ENCODE results near the gene TP73. TPM values are rescaled to one million over a fixed set of nuclear protein-coding genes. Genes with fewer than 3 reads are reported as not detected.

TP73 gene
- total RNA-seq, 1 experiment from 2014 or later: 10.0 TPM

DNA sequence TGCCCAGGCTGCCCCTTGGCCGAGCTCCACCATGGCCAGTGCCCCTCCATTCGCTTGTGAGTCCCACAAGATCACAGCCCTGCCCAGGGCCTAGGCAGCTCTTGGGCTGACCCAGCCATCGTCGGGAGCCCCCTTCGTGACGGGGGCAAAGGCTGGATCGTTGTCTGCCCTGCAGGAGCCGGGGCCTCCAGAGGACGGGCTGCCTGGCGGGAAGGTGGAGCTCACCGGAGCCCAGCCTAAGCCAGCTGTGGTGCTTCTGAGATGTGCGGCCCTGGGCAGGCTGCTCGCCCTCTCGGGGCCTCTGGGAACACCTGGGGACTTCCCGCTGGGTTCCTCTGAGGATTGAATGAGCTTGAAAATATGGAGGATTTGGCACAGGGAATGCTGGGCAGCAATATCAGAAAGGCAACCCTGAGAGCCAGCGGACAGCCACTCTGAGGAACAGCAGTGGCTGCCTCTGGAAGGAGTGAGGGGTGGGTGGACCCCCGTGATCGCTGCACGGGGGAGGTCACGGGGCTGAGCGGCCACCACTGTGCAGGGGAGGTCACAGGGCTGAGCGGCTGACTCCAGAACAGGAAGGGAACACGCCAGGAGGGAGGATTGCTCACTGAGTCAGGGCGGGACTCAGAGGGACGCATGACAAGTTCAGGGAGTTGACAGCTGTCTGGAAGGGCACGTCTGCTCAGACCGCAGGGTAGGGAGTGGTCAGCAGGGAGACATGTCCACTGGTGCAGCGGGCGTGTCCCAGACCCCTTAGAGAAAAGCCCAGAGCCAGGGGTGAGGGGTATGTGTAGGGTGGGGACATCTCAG, 19.3 kb downstream of the TP73 start:
- intact Hi-C loops (cut with micrococcal nuclease; ENCODE audit: unreplicated experiment): no loop called here
- CTCF ChIA-PET: no interaction called here
- no peaks in the 10 kb centered on the region for H3K4me1 ChIP-seq (ENCODE audit: insufficient read depth, low read length, poor library complexity, severe bottlenecking)
- POLR2A ChIA-PET (ENCODE audit: low non-redundant PET): no interaction called here
- H3K9me3 ChIP-seq (ENCODE audit: low read depth, low read length, poor library complexity, severe bottlenecking): no peaks in the 10 kb centered on the region
- no peak for TF ChIP-seq EZH2 (IDR thresholded peaks at IDR 0.05; ENCODE audit: borderline replicate concordance, low read depth, low read length, poor library complexity, severe bottlenecking)
- TF ChIP-seq, protein P1, sequence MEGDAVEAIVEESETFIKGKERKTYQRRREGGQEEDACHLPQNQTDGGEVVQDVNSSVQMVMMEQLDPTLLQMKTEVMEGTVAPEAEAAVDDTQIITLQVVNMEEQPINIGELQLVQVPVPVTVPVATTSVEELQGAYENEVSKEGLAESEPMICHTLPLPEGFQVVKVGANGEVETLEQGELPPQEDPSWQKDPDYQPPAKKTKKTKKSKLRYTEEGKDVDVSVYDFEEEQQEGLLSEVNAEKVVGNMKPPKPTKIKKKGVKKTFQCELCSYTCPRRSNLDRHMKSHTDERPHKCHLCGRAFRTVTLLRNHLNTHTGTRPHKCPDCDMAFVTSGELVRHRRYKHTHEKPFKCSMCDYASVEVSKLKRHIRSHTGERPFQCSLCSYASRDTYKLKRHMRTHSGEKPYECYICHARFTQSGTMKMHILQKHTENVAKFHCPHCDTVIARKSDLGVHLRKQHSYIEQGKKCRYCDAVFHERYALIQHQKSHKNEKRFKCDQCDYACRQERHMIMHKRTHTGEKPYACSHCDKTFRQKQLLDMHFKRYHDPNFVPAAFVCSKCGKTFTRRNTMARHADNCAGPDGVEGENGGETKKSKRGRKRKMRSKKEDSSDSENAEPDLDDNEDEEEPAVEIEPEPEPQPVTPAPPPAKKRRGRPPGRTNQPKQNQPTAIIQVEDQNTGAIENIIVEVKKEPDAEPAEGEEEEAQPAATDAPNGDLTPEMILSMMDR (conservative IDR thresholded peaks at IDR 0.05; ENCODE audit: low read depth, low read length): no peak
- H3K27me3 ChIP-seq (replicated peaks; ENCODE audit: insufficient read depth, low read depth, low read length, poor library complexity): no peaks in the 10 kb centered on the region
- no peak overlapping the region for H3K4me3 ChIP-seq (ENCODE audit: low read depth, low read length, poor library complexity, severe bottlenecking)
- no TSS peak for BruUV-seq (replicated peaks)
- H3K27ac ChIP-seq (ENCODE audit: low read depth, low read length, poor library complexity, severe bottlenecking): no peak overlapping the region
- DNase-seq (ENCODE audit: low spot score): no peak
- H3K36me3 ChIP-seq (ENCODE audit: insufficient read depth, low read length, poor library complexity, severe bottlenecking): no peaks in the 10 kb centered on the region

DNA sequence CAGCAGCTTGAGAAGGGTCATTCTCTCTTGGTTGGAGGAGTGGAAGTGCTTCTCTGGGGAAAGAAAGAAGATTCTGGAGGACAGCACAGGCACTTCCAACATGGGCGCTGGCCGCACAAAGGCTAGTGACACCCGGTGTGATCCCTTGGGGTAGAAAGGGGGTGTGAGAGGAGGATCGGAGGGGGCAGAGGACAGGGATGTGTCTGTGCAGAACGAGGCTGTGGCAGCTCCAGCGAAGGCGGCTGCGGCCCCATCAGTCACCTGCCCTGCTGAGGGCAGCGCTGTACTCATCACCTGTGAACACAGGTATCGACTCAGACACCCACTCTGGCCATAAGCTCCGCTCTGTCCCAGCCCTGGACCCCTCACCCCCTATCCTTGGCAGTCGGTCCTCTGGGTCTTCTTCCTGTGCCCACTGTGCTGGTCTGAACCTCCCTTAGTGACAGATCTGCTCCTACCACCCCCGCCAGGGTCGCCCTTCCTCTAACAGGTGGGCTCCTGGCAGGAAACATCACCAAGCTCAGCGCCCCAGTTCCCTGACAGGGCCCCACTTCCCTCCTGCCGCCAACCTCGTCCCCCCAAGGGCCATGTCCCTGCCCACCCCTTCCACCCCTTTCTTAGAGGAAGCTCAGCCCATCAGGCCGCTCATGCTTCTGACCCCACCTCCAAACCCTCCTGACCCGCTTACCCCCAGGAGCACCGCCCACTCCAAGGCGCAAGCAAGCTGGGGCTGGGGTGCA, 20.1 kb downstream of the TP73 start:
- Histone ChIP-seq H3K36me3 (ENCODE audit: insufficient read depth, low read length, poor library complexity, severe bottlenecking) (no peaks in the 10 kb centered on the region), H3K9me3 (ENCODE audit: low read depth, low read length, poor library complexity, severe bottlenecking) (no peaks in the 10 kb centered on the region), H3K27ac (ENCODE audit: low read depth, low read length, poor library complexity, severe bottlenecking) (no peak overlapping the region), H3K27me3 (replicated peaks; ENCODE audit: insufficient read depth, low read depth, low read length, poor library complexity) (no peaks in the 10 kb centered on the region), H3K4me3 (ENCODE audit: low read depth, low read length, poor library complexity, severe bottlenecking) (no peak overlapping the region), H3K4me1 (ENCODE audit: insufficient read depth, low read length, poor library complexity, severe bottlenecking) (no peaks in the 10 kb centered on the region)
- TF ChIP-seq, protein P1 (conservative IDR thresholded peaks at IDR 0.05; ENCODE audit: low read depth, low read length): no peak
- CTCF ChIA-PET: no interaction called here
- intact Hi-C loops (cut with micrococcal nuclease; ENCODE audit: unreplicated experiment): no loop called here
- POLR2A ChIA-PET (ENCODE audit: low non-redundant PET): no interaction called here
- BruUV-seq (replicated peaks): no TSS peak
- DNase-seq (ENCODE audit: low spot score): no peak

DNA sequence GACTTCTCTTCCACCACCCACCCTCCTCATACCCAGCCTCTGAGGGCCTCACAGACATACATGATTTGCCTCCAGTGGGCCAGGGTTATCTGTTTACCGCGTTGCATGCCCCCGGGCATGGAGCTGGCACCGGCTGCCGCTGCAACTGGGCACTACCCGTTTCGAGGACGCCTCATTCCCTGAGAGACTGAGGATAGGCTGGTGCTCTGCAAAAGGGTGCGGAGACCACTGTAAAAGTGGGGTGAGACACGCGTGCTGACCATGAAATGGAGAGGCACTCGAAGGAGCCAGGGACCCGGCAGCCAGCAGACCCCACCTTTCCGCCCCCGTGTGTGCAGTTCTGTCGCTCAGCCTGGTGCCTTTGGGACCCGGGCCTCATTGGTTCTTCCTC, 20.6 kb downstream of the TP73 start:
- BruUV-seq (replicated peaks): no TSS peak
- Histone ChIP-seq H3K27ac (ENCODE audit: low read depth, low read length, poor library complexity, severe bottlenecking) (no peak overlapping the region), H3K27me3 (replicated peaks; ENCODE audit: insufficient read depth, low read depth, low read length, poor library complexity) (no peaks in the 10 kb centered on the region), H3K36me3 (ENCODE audit: insufficient read depth, low read length, poor library complexity, severe bottlenecking) (no peaks in the 10 kb centered on the region), H3K4me3 (ENCODE audit: low read depth, low read length, poor library complexity, severe bottlenecking) (no peak overlapping the region), H3K4me1 (ENCODE audit: insufficient read depth, low read length, poor library complexity, severe bottlenecking) (peaks cover under 1% of the 10 kb centered on the region), H3K9me3 (ENCODE audit: low read depth, low read length, poor library complexity, severe bottlenecking) (no peaks in the 10 kb centered on the region)
- POLR2A ChIA-PET (ENCODE audit: low non-redundant PET): no interaction called here
- DNase-seq (ENCODE audit: low spot score): no peak
- CTCF ChIA-PET: no interaction called here
- TF ChIP-seq EZH2 (IDR thresholded peaks at IDR 0.05; ENCODE audit: borderline replicate concordance, low read depth, low read length, poor library complexity, severe bottlenecking): no peak
- TF ChIP-seq, protein P1 (conservative IDR thresholded peaks at IDR 0.05; ENCODE audit: low read depth, low read length): no peak
- intact Hi-C loops (cut with micrococcal nuclease; ENCODE audit: unreplicated experiment): no loop called here

Measured in A673 (cell line).